ENCODE measurements around the gene NEURL1B. TPM values are rescaled to one million over a fixed set of nuclear protein-coding genes. Genes with fewer than 3 reads are reported as not detected.
"Not testable (repeated sequence)": the region's sequence is repeated elsewhere in the genome, so short reads cannot be mapped to it uniquely, and the experiment has no call there.

The NEURL1B gene
- total RNA-seq, 2 experiments from 2014 or later, result 3.9 to 4.2 TPM

GRCh38 chr5:172678362-172678874 is 37.4 kb downstream of the NEURL1B start:
- H3K36me3 Mint-ChIP-seq (ENCODE audit: low read depth); ATAC-seq; H3K27me3 Mint-ChIP-seq (ENCODE audit: low read depth); H3K4me3 Mint-ChIP-seq; POLR2A ChIA-PET; H3K9me3 Mint-ChIP-seq (ENCODE audit: insufficient read depth); H3K27ac Mint-ChIP-seq; H3K4me1 Mint-ChIP-seq (ENCODE audit: low read depth); DNase-seq; CTCF ChIA-PET: not testable (repeated sequence)

- Mint-ChIP-seq H3K4me3 (no peak overlapping the region), H3K36me3 (ENCODE audit: low read depth) (peaks cover 3% of the 10 kb centered on the region), H3K9me3 (ENCODE audit: insufficient read depth) (no peaks in the 10 kb centered on the region), H3K27me3 (ENCODE audit: low read depth) (peaks cover 6% of the 10 kb centered on the region), H3K4me1 (ENCODE audit: low read depth) (peaks cover 3% of the 10 kb centered on the region), H3K27ac (no peak overlapping the region)
- DNase-seq, result no peak
- ATAC-seq, result no peak
- ChIA-PET CTCF (no interaction called here), POLR2A (no interaction called here)
These were observed 37.8 kb downstream of the NEURL1B start for GRCh38 chr5:172678902-172679301.

- Mint-ChIP-seq H3K4me3 (no peak overlapping the region), H3K9me3 (ENCODE audit: insufficient read depth) (no peaks in the 10 kb centered on the region), H3K27me3 (ENCODE audit: low read depth) (peaks cover 11% of the 10 kb centered on the region), H3K36me3 (ENCODE audit: low read depth) (peaks cover 3% of the 10 kb centered on the region), H3K4me1 (ENCODE audit: low read depth) (peaks cover 8% of the 10 kb centered on the region), H3K27ac (no peak overlapping the region)
- POLR2A ChIA-PET, result no interaction called here
- CTCF ChIA-PET, result no interaction called here
- ATAC-seq (no peak), DNase-seq (no peak)
These were observed 38.7 kb downstream of the NEURL1B start for GRCh38 chr5:172679628-172680212.

- Mint-ChIP-seq H3K27ac (no peak overlapping the region), H3K4me1 (ENCODE audit: low read depth) (peaks cover 8% of the 10 kb centered on the region), H3K27me3 (ENCODE audit: low read depth) (peaks cover 11% of the 10 kb centered on the region), H3K36me3 (ENCODE audit: low read depth) (peaks cover 3% of the 10 kb centered on the region), H3K4me3 (no peak overlapping the region), H3K9me3 (ENCODE audit: insufficient read depth) (no peaks in the 10 kb centered on the region)
- ATAC-seq (no peak), DNase-seq (no peak)
- CTCF ChIA-PET, result no interaction called here
- POLR2A ChIA-PET, result no interaction called here
These were observed 39.9 kb downstream of the NEURL1B start for GRCh38 chr5:172680921-172681320.

GRCh38 chr5:172681421-172681820 is 40.4 kb downstream of the NEURL1B start:
- ChIA-PET POLR2A (interaction anchor here (0.6 kb wide), 1 partner anchor 29 kb away, joined by 3 read pairs; no protein-coding TSS in a partner anchor), CTCF (no interaction called here)
- peaks cover 3% of the 10 kb centered on the region for H3K36me3 Mint-ChIP-seq (ENCODE audit: low read depth)
- H3K27me3 Mint-ChIP-seq (ENCODE audit: low read depth), result peaks cover 11% of the 10 kb centered on the region
- no peak overlapping the region for H3K4me3 Mint-ChIP-seq
- H3K9me3 Mint-ChIP-seq (ENCODE audit: insufficient read depth), result no peaks in the 10 kb centered on the region
- DNase-seq (no peak), ATAC-seq (no peak)
- no peak overlapping the region for H3K27ac Mint-ChIP-seq
- peaks cover 8% of the 10 kb centered on the region for H3K4me1 Mint-ChIP-seq (ENCODE audit: low read depth)

GRCh38 chr5:172683264-172683644 is 42.2 kb downstream of the NEURL1B start:
- ATAC-seq, result no peak
- DNase-seq, result no peak
- Mint-ChIP-seq H3K36me3 (ENCODE audit: low read depth) (peaks cover 3% of the 10 kb centered on the region), H3K27ac (no peak overlapping the region), H3K9me3 (ENCODE audit: insufficient read depth) (no peaks in the 10 kb centered on the region), H3K4me3 (no peak overlapping the region), H3K27me3 (ENCODE audit: low read depth) (peaks cover 11% of the 10 kb centered on the region), H3K4me1 (ENCODE audit: low read depth) (peaks cover 13% of the 10 kb centered on the region)
- ChIA-PET CTCF (no interaction called here), POLR2A (no interaction called here)

- Mint-ChIP-seq H3K9me3 (ENCODE audit: insufficient read depth) (no peaks in the 10 kb centered on the region), H3K27ac (no peak overlapping the region), H3K4me1 (ENCODE audit: low read depth) (peaks cover 19% of the 10 kb centered on the region), H3K36me3 (ENCODE audit: low read depth) (peaks cover 3% of the 10 kb centered on the region), H3K27me3 (ENCODE audit: low read depth) (peaks cover 11% of the 10 kb centered on the region), H3K4me3 (peak overlapping the region; percentile 45)
- CTCF ChIA-PET, result interaction anchor here (2.2 kb wide), 1 partner anchor 14 kb away, joined by 16 read pairs; no protein-coding TSS in a partner anchor
- peak; percentile 59 for ATAC-seq
- POLR2A ChIA-PET, result interaction anchor here (1.4 kb wide), 1 partner anchor 13 kb away, joined by 4 read pairs; no protein-coding TSS in a partner anchor
- DNase-seq, result peak; percentile 41
These were observed 42.8 kb downstream of the NEURL1B start for GRCh38 chr5:172683645-172684471.

GRCh38 chr5:172685091-172685490 is 44.0 kb downstream of the NEURL1B start:
- Mint-ChIP-seq H3K36me3 (ENCODE audit: low read depth) (peaks cover 3% of the 10 kb centered on the region), H3K4me3 (no peak overlapping the region), H3K27ac (no peak overlapping the region), H3K9me3 (ENCODE audit: insufficient read depth) (no peaks in the 10 kb centered on the region), H3K4me1 (ENCODE audit: low read depth) (peaks cover 27% of the 10 kb centered on the region), H3K27me3 (ENCODE audit: low read depth) (peaks cover 11% of the 10 kb centered on the region)
- ATAC-seq, result no peak
- DNase-seq, result no peak
- POLR2A ChIA-PET, result interaction anchor here (1.4 kb wide), 1 partner anchor 12 kb away, joined by 4 read pairs; no protein-coding TSS in a partner anchor
- CTCF ChIA-PET, result interaction anchor here (2.2 kb wide), 1 partner anchor 13 kb away, joined by 16 read pairs; no protein-coding TSS in a partner anchor

- ChIA-PET POLR2A (no interaction called here), CTCF (interaction anchor here (2.2 kb wide), 1 partner anchor 12 kb away, joined by 16 read pairs; no protein-coding TSS in a partner anchor)
- Mint-ChIP-seq H3K4me1 (ENCODE audit: low read depth) (peaks cover 27% of the 10 kb centered on the region), H3K36me3 (ENCODE audit: low read depth) (peaks cover 3% of the 10 kb centered on the region), H3K4me3 (no peak overlapping the region), H3K9me3 (ENCODE audit: insufficient read depth) (no peaks in the 10 kb centered on the region), H3K27me3 (ENCODE audit: low read depth) (peaks cover 11% of the 10 kb centered on the region), H3K27ac (no peak overlapping the region)
- ATAC-seq (no peak), DNase-seq (no peak)
These were observed 45.0 kb downstream of the NEURL1B start for GRCh38 chr5:172686111-172686510.

- POLR2A ChIA-PET, result no interaction called here
- no peak for ATAC-seq
- Mint-ChIP-seq H3K4me1 (ENCODE audit: low read depth) (peaks cover 27% of the 10 kb centered on the region), H3K27ac (no peak overlapping the region), H3K36me3 (ENCODE audit: low read depth) (peaks cover 3% of the 10 kb centered on the region), H3K27me3 (ENCODE audit: low read depth) (peaks cover 11% of the 10 kb centered on the region), H3K4me3 (no peak overlapping the region), H3K9me3 (ENCODE audit: insufficient read depth) (no peaks in the 10 kb centered on the region)
- CTCF ChIA-PET, result no interaction called here
- DNase-seq, result no peak
These were observed 45.7 kb downstream of the NEURL1B start for GRCh38 chr5:172686539-172687390.

- Mint-ChIP-seq H3K4me1 (ENCODE audit: low read depth) (peaks cover 25% of the 10 kb centered on the region), H3K9me3 (ENCODE audit: insufficient read depth) (no peaks in the 10 kb centered on the region), H3K27me3 (ENCODE audit: low read depth) (peaks cover 6% of the 10 kb centered on the region), H3K27ac (peak overlapping the region; percentile 76), H3K36me3 (ENCODE audit: low read depth) (no peaks in the 10 kb centered on the region), H3K4me3 (no peak overlapping the region)
- CTCF ChIA-PET, result interaction anchor here (1.1 kb wide), 1 partner anchor 27 kb away, joined by 3 read pairs; no protein-coding TSS in a partner anchor
- POLR2A ChIA-PET, result interaction anchor here (0.5 to 1.3 kb wide), 2 partner anchors 9 to 20 kb away, joined by 3 to 4 read pairs; no protein-coding TSS in a partner anchor
- no peak for DNase-seq
- ATAC-seq, result no peak
These were observed 46.9 kb downstream of the NEURL1B start for GRCh38 chr5:172687940-172688339.

All from activated CD8-positive, alpha-beta T cell treated with anti-CD3 and anti-CD28 coated beads, Interleukin-2, amount 10 ng/mL, durations not matched to agents 7 days and 5 days (primary cell).